ENCODE measurements around the gene LURAP1L.

The LURAP1L gene

GRCh38 chr9:12777121-12778022, 2.6 kb downstream of the LURAP1L start:
- DNase-seq (ENCODE audit: low read depth), result no peak

GRCh38 chr9:12778389-12778788, 3.6 kb downstream of the LURAP1L start:
- no peak for DNase-seq (ENCODE audit: low read depth)

DNA sequence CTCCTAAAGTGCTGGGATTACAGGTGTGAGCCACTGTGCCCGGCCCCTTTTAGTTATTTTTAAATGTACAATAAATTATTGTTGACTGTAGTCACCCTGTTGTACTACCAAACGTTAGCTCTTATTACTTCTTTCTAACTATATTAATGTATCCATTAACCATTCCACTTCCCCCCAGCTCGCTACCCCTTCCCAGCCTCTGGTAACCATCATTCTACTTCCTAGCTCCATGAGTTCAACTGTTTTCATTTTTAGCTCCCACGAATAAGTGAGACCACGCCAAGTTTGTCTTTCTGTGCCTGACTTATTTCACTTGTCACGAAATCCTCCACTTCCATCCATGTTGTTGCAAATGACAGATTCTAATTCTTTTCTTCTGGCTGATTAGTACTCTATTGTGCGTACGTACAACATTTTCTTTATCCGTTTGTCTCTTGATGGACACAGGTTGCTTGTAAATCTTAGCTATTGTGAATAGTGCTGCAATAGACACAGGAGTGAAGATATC, 6.5 kb downstream of the LURAP1L start:
- no peak for DNase-seq (ENCODE audit: low read depth)

DNA sequence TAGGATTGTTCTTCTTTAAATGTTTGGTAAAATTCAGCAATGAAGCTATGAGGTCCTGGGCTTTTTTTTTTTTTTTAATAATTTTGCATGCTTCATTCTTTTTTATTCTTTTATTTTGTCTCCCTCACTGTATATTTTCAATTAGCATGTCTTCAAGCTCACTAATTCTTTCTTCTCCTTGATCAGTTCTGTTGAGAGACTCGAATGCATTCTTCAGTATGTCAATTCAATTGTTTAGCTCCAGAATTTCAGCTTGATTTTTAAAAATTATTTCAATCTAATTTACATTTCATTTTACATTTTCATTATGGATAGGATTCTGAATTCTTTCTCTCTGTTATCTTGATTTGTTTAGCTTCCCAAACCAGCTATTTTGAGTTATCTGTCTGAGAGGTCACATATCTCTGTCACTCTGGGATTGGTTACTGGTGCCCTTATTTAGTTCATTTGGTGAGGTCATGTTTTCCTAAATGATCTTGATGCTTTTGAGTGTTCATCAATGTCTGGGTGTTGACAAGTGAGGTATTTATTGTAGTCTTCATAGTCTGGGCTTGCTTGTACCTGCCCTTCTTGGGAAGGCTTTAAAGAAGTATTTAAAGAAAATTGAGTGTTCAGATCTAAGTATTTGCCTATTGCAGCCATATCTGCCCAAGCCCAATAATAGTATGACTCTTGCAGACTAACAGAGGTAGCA, 9.1 kb downstream of the LURAP1L start:
- DNase-seq (ENCODE audit: low read depth), result no peak

DNA sequence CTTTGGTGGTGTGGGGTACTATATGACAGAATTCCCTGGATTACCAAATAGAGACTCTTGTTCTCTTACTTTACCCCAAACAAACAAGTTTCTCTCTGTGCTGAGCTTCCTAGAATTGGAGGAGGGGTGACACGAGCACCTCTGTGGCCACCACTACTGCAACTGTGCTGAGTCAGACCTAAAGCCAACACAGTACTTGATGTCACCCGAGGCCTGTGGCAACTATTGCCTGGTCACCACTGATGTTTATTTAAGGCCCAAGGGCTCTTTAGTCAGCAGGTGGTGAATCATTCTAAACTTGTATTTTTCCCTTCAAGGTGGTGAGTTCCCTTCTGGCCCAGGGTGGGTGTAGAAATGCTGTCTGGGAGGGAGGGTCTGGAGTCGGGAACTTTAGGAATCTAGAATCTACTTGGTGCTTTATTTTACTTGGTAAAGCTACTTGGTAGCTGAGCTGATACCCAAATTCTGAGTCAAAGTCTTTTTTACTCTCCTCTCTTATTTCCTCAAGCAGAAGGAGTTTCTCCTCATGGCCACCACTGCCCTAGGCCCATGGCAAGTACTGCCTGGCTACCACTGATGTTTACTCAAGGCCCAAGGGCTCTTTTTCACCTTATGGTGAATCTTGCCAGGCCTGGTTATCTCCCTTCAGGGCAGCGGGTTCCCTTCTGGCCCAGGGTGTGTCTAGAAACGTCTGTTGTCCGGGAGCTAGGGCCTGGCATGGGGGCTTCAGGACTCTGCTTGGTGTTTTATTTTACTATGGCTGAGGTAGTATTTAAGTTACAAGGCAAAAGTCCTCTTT, 9.8 kb downstream of the LURAP1L start:
- DNase-seq (ENCODE audit: low read depth), result no peak

- DNase-seq (ENCODE audit: low read depth), result no peak
Observed at GRCh38 chr9:12785260-12785770, 10.5 kb downstream of the LURAP1L start.

DNA sequence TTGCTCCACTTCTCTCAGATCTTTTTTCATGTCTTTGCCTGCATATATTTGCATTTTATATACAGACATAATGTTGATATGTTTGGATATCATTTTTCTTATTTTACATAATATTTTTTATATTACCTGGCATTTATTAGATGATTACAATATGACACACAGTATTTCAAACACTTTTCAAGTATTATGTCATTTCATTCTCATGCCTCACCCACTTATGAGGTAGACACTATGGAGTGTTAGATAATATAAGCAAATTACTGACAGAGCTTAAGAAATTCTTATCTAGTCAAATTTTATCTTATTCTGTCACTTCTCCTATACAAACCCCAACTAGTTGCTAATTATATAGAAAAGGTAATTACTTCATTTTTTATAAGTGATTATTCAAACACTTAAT, 11.1 kb downstream of the LURAP1L start:
- DNase-seq (ENCODE audit: low read depth), result no peak

DNA sequence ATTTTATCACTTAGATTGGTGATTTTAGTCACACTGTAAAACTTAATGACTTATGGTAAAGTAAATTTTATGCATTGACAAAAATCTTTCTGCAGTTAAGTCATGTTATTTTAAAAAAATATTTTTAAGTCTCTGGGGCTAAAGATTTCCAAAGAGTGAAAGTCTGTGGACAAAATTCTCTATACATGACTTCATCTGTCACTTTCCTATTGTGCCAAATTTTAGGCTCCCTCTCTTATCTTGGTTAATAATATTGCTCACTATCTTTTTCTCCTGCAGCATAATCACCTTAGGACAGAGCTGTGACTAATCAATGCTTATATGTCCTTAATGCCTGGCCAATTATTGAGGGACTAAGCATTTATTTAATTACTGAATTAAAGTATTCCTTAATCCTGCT, 15.2 kb downstream of the LURAP1L start:
- DNase-seq (ENCODE audit: low read depth), result no peak

DNA sequence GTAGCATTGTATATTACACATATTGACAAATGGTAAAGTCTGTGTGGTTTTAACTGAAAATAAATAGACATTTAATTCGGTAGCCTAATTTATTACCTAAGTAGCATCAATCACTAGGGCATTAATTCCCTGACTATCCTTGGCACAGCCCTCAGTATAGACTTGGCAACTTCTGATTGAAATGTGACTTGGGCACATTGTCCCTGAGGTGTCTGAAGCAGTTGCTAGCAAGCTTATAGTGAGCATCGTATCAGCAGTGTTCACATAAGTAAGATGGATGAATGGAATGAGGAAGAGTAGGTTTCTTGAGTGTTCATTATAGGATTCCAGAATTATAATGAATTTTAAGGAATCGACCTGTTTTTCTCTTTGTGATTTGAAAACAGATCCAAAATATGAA, 16.1 kb downstream of the LURAP1L start:
- no peak for DNase-seq (ENCODE audit: low read depth)

GRCh38 chr9:12794101-12794799, 19.4 kb downstream of the LURAP1L start:
- DNase-seq (ENCODE audit: low read depth), result no peak

- DNase-seq (ENCODE audit: low read depth), result no peak
Observed at GRCh38 chr9:12796601-12797000, 21.8 kb downstream of the LURAP1L start.

GRCh38 chr9:12797037-12797436, 22.2 kb downstream of the LURAP1L start:
- no peak for DNase-seq (ENCODE audit: low read depth)

DNA sequence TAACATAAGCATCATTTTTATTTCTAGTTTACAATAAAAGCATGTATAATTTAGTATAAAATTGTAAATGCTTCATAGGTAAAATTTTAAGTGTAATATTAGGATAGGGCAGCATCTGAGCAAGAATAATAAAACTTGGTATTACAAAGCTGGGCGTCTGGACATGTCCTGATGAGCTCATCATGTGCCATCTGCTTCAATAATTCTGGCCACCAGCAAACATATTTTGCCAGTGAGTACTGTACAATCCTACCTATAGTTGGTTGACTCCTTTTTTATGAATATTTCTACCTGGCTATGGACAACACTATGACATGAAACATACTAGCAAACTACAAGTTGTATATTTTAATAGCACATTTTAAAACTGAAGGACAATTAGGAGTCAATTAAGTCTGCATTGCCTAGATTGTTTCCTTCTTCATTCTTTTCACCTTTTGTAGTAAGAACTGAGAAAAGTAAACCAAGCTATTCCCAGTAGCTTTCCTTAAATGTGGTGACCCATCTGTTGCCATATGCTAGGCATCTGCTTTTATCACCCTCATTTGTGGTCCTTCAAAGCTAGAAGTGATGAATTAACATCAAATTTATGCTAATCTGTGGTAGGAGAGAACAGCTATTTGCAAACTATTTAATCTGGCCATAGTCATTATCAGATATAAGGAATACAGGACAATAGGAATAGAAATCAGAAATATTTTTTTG, 23.4 kb downstream of the LURAP1L start:
- no peak for DNase-seq (ENCODE audit: low read depth)

DNA sequence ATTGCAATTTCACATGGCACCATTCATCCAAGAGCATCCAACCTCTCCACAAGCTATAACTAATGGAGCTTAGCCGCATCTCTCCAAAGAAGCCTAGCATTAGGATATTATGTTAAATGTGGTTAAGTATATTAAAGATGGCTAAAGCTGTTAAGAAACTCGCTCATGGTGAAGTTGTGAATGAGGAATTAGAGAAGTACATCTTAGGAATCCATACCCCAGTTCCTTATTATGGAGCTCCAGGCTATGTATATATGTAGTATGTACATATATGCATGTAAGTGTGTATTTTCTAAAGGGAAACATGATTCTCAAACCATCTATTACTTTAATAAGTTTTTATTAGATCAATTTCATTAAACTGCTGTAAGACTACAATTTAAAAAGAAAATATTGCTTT, 26.4 kb downstream of the LURAP1L start:
- no peak for DNase-seq (ENCODE audit: low read depth)

DNA sequence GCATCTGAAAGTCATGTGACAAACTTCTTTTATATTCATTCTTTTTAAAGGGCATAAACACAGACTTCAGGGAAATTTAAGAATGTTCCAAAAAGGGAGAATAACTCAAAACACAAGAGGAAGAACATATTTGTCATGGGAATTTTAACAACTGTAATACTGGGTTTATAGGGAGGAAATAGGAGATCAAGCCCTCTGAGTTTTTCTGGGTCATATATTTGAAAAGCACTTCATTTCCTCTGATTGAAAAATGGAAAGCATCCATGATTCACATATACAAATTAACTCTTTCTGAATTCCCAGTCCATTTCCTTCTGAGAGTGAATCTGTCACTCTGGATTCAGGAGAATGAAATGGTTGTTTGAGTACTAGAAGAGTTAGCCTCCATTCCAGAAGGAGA, 26.8 kb downstream of the LURAP1L start:
- no peak for DNase-seq (ENCODE audit: low read depth)

DNA sequence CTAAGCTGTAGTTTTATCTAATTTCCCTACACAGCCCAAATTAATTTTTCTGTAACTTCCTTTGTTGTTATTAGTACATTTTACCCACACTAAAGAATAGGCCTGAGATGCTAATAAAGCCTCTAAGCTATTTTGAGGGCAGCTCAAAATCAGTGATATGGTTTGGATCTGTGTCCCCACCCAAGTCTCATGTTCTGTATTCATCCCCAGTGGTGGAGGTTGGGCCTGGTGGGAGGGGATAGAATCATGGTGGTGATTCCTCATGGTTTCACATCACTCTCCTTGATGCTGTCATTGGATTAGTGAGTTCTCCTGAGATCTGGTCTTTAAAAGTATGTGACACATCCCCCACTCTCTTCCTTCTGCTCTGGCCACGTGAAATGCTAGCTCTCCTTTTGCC, 27.3 kb downstream of the LURAP1L start:
- DNase-seq (ENCODE audit: low read depth), result no peak

- no peak for DNase-seq (ENCODE audit: low read depth)
Observed at GRCh38 chr9:12808569-12808968, 33.7 kb downstream of the LURAP1L start.

GRCh38 chr9:12809720-12810119, 34.9 kb downstream of the LURAP1L start:
- no peak for DNase-seq (ENCODE audit: low read depth)

- DNase-seq (ENCODE audit: low read depth), result no peak
Observed at GRCh38 chr9:12811935-12812334, 37.1 kb downstream of the LURAP1L start.

DNA sequence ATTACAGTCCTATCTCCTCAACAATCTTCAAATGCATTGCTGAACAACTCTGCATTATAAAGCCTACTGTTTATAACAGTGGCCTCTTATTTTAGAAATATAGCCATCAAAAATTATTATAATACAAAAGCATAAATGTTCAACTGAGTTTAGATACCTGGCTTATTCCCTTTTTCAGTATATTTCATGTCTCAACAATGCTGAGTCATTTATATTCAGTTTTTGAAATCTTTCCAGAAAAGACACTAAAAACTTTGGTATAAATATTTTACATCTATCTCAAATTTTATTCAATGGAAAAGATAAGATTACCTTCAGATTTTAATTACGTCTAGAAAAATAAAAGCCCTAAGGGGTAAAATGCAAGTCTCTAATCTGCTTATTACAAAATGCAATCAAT, 37.9 kb downstream of the LURAP1L start:
- no peak for DNase-seq (ENCODE audit: low read depth)

GRCh38 chr9:12813533-12813932, 38.7 kb downstream of the LURAP1L start:
- no peak for DNase-seq (ENCODE audit: low read depth)
